Endothelial cell (in vitro differentiated cells): ENCODE results near the gene KCNQ1. TPM values are rescaled to one million over a fixed set of nuclear protein-coding genes. Genes with fewer than 3 reads are reported as not detected.

Experiments used
- DNase-seq: peaks from one replicate; pipeline ENCODE4 v3.0.0; 2021; ENCODE audit warnings: low spot score
- H3K27ac Mint-ChIP-seq: one replicate; pipeline ENCODE4 v1.8.0; 2021; ENCODE audit warnings: mixed read lengths, inconsistent platforms; ENCODE audit not compliant: unreplicated experiment
- H3K27me3 Mint-ChIP-seq: one replicate; pipeline ENCODE4 v1.8.0; 2021; ENCODE audit warnings: mild to moderate bottlenecking, moderate library complexity, mixed read lengths, inconsistent platforms; ENCODE audit not compliant: unreplicated experiment
- H3K36me3 Mint-ChIP-seq: one replicate; pipeline ENCODE4 v1.8.0; 2021; ENCODE audit warnings: mild to moderate bottlenecking, low read depth, mixed read lengths, inconsistent platforms; ENCODE audit not compliant: unreplicated experiment
- H3K4me1 Mint-ChIP-seq: one replicate; pipeline ENCODE4 v1.8.0; 2021; ENCODE audit warnings: mild to moderate bottlenecking, mixed read lengths, inconsistent platforms; ENCODE audit not compliant: unreplicated experiment
- H3K4me3 Mint-ChIP-seq: one replicate; pipeline ENCODE4 v1.8.0; 2021; ENCODE audit warnings: mild to moderate bottlenecking, mixed read lengths, inconsistent platforms; ENCODE audit not compliant: unreplicated experiment
- H3K9me3 Mint-ChIP-seq: one replicate; pipeline ENCODE4 v1.8.0; 2021; ENCODE audit warnings: mixed read lengths, inconsistent platforms; ENCODE audit not compliant: unreplicated experiment
- CTCF ChIP-seq: fragments of 200-600 bp; sonication (generic); IDR thresholded peaks from one replicate; pipeline ENCODE4 v1.5.0; 2021; ENCODE audit warnings: antibody characterized with exemption; ENCODE audit not compliant: unreplicated experiment
- total RNA-seq: library from RNA; stranded (reverse); fragmentation: NEBNext Ultra II Directional; extraction: Animal tissue kit (Norgen Biotek cat#: 25700); gene quantifications from one replicate; pipeline ENCODE4 v1.2.1, GENCODE V29; 2021; ENCODE audit not compliant: unreplicated experiment

Gene KCNQ1
- total RNA-seq, 1 donor from 2014 or later: 35.3 TPM

GRCh38 chr11:2789791-2790567 is 345.2 kb downstream of the KCNQ1 start:
- Mint-ChIP-seq H3K27me3 (peaks cover 17% of the 10 kb centered on the region), H3K27ac (no peak overlapping the region), H3K4me1 (no peaks in the 10 kb centered on the region), H3K36me3 (no peaks in the 10 kb centered on the region), H3K9me3 (no peaks in the 10 kb centered on the region), H3K4me3 (no peak overlapping the region)
- TF ChIP-seq CTCF: no peak
- no peak for DNase-seq

- Mint-ChIP-seq H3K9me3 (no peaks in the 10 kb centered on the region), H3K27me3 (peaks cover 18% of the 10 kb centered on the region), H3K27ac (no peak overlapping the region), H3K4me3 (no peak overlapping the region), H3K36me3 (no peaks in the 10 kb centered on the region), H3K4me1 (no peaks in the 10 kb centered on the region)
- DNase-seq: no peak
- no peak for TF ChIP-seq CTCF
These were observed 345.7 kb downstream of the KCNQ1 start for GRCh38 chr11:2790568-2790921.

- no peak overlapping the region for H3K27ac Mint-ChIP-seq
- H3K36me3 Mint-ChIP-seq: no peaks in the 10 kb centered on the region
- no peak overlapping the region for H3K4me3 Mint-ChIP-seq
- H3K27me3 Mint-ChIP-seq: peaks cover 22% of the 10 kb centered on the region
- H3K9me3 Mint-ChIP-seq: no peaks in the 10 kb centered on the region
- TF ChIP-seq CTCF: no peak
- DNase-seq: no peak
- H3K4me1 Mint-ChIP-seq: no peaks in the 10 kb centered on the region
These were observed 346.3 kb downstream of the KCNQ1 start for GRCh38 chr11:2791139-2791520.

GRCh38 chr11:2791521-2792380 is 346.9 kb downstream of the KCNQ1 start:
- no peaks in the 10 kb centered on the region for H3K9me3 Mint-ChIP-seq
- no peaks in the 10 kb centered on the region for H3K36me3 Mint-ChIP-seq
- H3K27me3 Mint-ChIP-seq: peaks cover 24% of the 10 kb centered on the region
- H3K4me1 Mint-ChIP-seq: no peaks in the 10 kb centered on the region
- no peak for DNase-seq
- no peak for TF ChIP-seq CTCF
- no peak overlapping the region for H3K27ac Mint-ChIP-seq
- no peak overlapping the region for H3K4me3 Mint-ChIP-seq
